ENCODE measurements around the gene PDSS2. TPM values are rescaled to one million over a fixed set of nuclear protein-coding genes. Genes with fewer than 3 reads are reported as not detected.

The PDSS2 gene
- total RNA-seq, 1 donor from 2014 or later = 18.7 TPM

DNA sequence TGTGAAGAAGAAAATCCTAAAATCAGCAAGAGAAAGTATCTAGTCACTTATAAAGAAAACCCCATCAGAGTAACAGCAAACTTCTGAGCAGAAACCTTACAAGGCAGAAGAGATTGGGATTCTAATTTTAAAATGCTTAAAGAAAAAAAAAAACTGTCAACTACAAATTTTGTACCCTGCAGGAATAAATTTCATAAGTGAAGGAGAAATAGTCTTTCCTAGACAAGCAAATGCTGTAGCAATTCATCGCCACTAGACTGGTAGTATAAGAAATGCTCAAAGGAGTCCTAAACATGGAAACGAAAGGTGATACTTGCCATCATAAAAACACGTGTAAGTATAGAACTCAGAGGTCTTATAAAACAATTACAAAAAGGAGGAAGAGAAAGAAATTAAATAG is 54.4 kb downstream of the PDSS2 start:
- peaks cover 0 to 8% of the 10 kb centered on the region in 2 donors for H3K36me3 ChIP-seq
- intact Hi-C loops (cut with DNase I) = no loop called here
- DNase-seq (ENCODE audit: extremely low spot score in 2 of 2) = no peak
- H3K27ac ChIP-seq = no peak overlapping the region
- TF ChIP-seq POLR2AphosphoS5 (IDR thresholded peaks at IDR 0.05; ENCODE audit: insufficient read depth in 1 of 2, low read depth in 1 of 2) (no peak), POLR2A (IDR thresholded peaks at IDR 0.05) (no peak)
- TF ChIP-seq, protein P1, sequence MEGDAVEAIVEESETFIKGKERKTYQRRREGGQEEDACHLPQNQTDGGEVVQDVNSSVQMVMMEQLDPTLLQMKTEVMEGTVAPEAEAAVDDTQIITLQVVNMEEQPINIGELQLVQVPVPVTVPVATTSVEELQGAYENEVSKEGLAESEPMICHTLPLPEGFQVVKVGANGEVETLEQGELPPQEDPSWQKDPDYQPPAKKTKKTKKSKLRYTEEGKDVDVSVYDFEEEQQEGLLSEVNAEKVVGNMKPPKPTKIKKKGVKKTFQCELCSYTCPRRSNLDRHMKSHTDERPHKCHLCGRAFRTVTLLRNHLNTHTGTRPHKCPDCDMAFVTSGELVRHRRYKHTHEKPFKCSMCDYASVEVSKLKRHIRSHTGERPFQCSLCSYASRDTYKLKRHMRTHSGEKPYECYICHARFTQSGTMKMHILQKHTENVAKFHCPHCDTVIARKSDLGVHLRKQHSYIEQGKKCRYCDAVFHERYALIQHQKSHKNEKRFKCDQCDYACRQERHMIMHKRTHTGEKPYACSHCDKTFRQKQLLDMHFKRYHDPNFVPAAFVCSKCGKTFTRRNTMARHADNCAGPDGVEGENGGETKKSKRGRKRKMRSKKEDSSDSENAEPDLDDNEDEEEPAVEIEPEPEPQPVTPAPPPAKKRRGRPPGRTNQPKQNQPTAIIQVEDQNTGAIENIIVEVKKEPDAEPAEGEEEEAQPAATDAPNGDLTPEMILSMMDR (IDR thresholded peaks at IDR 0.05) = no peak
- peaks cover 7% of the 10 kb centered on the region for H3K9me3 ChIP-seq
- no peaks in the 10 kb centered on the region for H3K4me1 ChIP-seq
- no peak overlapping the region for H3K4me3 ChIP-seq
- H3K27me3 ChIP-seq = no peaks in the 10 kb centered on the region

DNA sequence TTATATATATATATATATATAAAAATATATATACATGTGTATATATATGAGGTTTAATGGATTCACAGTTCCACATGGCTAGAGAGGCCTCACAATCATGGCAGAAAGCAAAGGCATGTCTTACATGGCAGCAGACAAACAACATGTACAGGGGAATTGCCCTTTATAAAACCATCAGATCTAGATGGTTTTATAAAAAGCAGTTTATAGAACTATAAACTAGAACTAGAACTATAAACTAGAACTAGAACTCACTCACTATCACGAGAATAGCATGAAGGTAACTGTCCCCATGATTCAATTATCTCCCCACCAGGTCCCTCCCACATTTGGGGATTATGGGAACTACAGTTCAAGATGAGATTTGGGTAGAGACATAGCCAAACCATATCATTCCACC is 56.8 kb downstream of the PDSS2 start:
- DNase-seq (ENCODE audit: extremely low spot score in 2 of 2) = no peak
- Histone ChIP-seq H3K4me1 (no peaks in the 10 kb centered on the region), H3K4me3 (no peak overlapping the region), H3K27ac (no peak overlapping the region), H3K36me3 (peaks cover 0 to 8% of the 10 kb centered on the region in 2 donors), H3K27me3 (no peaks in the 10 kb centered on the region), H3K9me3 (peaks cover 7% of the 10 kb centered on the region)
- intact Hi-C loops (cut with DNase I) = no loop called here
- TF ChIP-seq POLR2A (IDR thresholded peaks at IDR 0.05) (no peak), POLR2AphosphoS5 (IDR thresholded peaks at IDR 0.05; ENCODE audit: insufficient read depth in 1 of 2, low read depth in 1 of 2) (no peak)
- TF ChIP-seq, protein P1 (IDR thresholded peaks at IDR 0.05) = no peak

DNA sequence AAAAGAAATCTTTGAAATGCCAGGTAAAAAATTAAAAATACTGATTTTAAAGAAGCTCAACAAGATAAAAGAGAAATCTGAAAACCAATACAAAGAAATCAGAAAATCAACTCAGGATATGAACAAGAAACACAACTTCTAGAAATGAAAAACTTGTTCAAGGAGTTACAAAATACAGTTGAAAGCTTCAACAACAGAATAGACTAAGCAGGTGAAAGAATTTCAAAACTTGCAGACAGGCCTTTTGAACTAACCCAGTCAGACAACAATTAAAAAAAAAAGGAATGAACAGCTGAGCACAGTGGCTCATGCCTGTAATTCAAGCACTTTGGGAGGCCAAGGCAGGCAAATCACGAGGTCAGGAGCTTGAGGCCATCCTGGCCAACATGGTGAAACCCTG is 57.8 kb downstream of the PDSS2 start:
- intact Hi-C loops (cut with DNase I) = no loop called here
- H3K4me3 ChIP-seq = no peak overlapping the region

DNA sequence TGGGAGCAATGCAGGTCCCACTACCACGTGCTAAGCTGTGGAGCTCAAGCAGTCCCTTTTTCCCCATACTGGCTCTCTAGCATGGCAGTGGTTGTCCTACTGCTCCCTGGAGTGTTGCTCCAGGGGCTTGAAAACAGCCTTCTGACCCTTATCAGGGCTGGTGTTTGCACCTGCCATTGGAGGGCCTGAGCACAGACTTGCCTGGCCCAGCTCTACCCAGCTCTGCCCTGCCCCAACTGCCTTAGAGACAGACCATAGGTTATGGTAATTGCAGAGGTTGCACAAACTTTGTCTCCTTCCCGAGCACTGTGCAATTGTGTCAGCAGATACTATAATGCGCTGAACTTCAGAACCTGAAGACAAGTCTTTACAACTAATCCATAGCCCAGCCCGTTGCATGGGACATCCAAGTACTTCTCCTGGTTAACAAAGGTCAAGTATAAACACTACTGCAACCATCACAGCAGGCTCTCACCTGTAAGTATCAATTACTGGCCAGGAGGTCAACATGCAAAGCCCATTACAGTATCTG is 58.7 kb downstream of the PDSS2 start:
- Histone ChIP-seq H3K36me3 (peaks cover 0 to 8% of the 10 kb centered on the region in 2 donors), H3K27ac (no peak overlapping the region), H3K9me3 (peaks cover 7% of the 10 kb centered on the region), H3K4me3 (no peak overlapping the region), H3K4me1 (no peaks in the 10 kb centered on the region), H3K27me3 (no peaks in the 10 kb centered on the region)
- intact Hi-C loops (cut with DNase I) = no loop called here
- DNase-seq (ENCODE audit: extremely low spot score in 2 of 2) = no peak
- TF ChIP-seq, protein P1 (IDR thresholded peaks at IDR 0.05) = no peak
- no peak for TF ChIP-seq POLR2A (IDR thresholded peaks at IDR 0.05)
- no peak for TF ChIP-seq POLR2AphosphoS5 (IDR thresholded peaks at IDR 0.05; ENCODE audit: insufficient read depth in 1 of 2, low read depth in 1 of 2)

More for the DNA sequence above, 57.8 kb downstream of the PDSS2 start:
- Histone ChIP-seq H3K4me1 (no peaks in the 10 kb centered on the region), H3K27me3 (no peaks in the 10 kb centered on the region), H3K9me3 (peaks cover 7% of the 10 kb centered on the region), H3K36me3 (peaks cover 0 to 8% of the 10 kb centered on the region in 2 donors), H3K27ac (no peak overlapping the region)
- TF ChIP-seq POLR2AphosphoS5 (IDR thresholded peaks at IDR 0.05; ENCODE audit: insufficient read depth in 1 of 2, low read depth in 1 of 2) = no peak
- TF ChIP-seq POLR2A (IDR thresholded peaks at IDR 0.05) = no peak
- TF ChIP-seq, protein P1 (IDR thresholded peaks at IDR 0.05) = no peak
- no peak for DNase-seq (ENCODE audit: extremely low spot score in 2 of 2)

DNA sequence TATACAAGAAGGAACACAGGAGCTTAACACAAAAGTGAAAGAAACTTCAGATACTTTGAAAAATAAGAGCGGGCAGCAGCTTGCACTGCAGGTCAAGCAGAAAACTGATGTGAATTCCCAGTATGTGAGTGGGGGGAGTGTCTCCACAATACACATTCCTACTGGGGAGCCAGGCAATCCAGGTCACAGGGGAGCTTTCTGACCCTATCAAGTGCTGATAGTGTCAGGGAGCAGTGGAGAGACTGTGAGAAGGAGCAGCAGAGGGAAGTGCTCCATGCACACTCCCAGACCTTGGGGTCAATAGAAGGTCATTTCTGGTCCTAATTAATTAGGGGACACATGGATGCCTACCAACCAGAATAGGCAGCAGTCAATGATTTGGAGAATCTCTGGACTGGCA is 59.4 kb downstream of the PDSS2 start:
- TF ChIP-seq, protein P1 (IDR thresholded peaks at IDR 0.05) = no peak
- TF ChIP-seq POLR2A (IDR thresholded peaks at IDR 0.05) (no peak), POLR2AphosphoS5 (IDR thresholded peaks at IDR 0.05; ENCODE audit: insufficient read depth in 1 of 2, low read depth in 1 of 2) (no peak)
- H3K9me3 ChIP-seq = peaks cover 7% of the 10 kb centered on the region
- no peak overlapping the region for H3K4me3 ChIP-seq
- H3K4me1 ChIP-seq = no peaks in the 10 kb centered on the region
- intact Hi-C loops (cut with DNase I) = no loop called here
- H3K27me3 ChIP-seq = no peaks in the 10 kb centered on the region
- no peak for DNase-seq (ENCODE audit: extremely low spot score in 2 of 2)
- peaks cover 0 to 8% of the 10 kb centered on the region in 2 donors for H3K36me3 ChIP-seq
- no peak overlapping the region for H3K27ac ChIP-seq
